ENCODE data around the gene TAF11L4. TPM values are rescaled to one million over a fixed set of nuclear protein-coding genes. Genes with fewer than 3 reads are reported as not detected.

TAF11L4 gene
- total and polyA plus RNA-seq, 9 of the 15 experiments (the other 6 are each of a cell fraction or from before 2014, with no cell fraction given) = not detected

DNA sequence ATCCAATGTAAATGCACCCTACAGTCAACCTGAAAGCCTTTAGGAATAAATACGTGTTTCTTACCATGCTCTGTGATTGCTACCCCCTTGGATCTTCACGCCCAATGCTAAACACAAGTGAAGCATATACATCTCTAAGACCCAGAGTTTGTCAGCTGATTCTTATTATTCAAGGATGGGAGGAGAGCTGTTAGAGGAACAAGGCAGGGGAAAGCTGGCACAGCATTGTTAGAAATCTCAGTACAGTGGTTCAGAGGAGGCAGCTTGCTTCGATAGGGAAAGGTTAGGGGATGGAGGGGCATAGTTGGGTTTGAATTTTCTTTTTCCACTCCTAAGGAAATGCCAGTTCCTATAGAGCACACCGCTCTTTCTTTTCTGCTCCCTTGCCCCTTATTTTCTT lies 40.2 kb upstream of the TAF11L4 start:
- Histone ChIP-seq H3K36me3 (ENCODE audit: control insufficient read depth, insufficient read depth, low read length) (no peaks in the 10 kb centered on the region), H3K4me3 (no peak overlapping the region), H2AFZ (ENCODE audit: low read depth, low read length) (no peak overlapping the region), H3K4me2 (ENCODE audit: insufficient read depth, low read length) (no peak overlapping the region), H3K27ac (ENCODE audit: extremely low read depth, low read depth, low read length) (no peak overlapping the region), H3K4me1 (replicated peaks in 1 of 2; ENCODE audit: control insufficient read depth in 2 of 2, insufficient read depth in 2 of 2, low read length in 2 of 2) (no peaks in the 10 kb centered on the region), H4K20me1 (replicated peaks; ENCODE audit: control insufficient read depth, insufficient read depth, low read length) (no peaks in the 10 kb centered on the region), H3K27me3 (ENCODE audit: control insufficient read depth in 2 of 2, insufficient read depth in 2 of 2, low read length in 2 of 2) (no peaks in the 10 kb centered on the region), H3K9me1 (ENCODE audit: control insufficient read depth, insufficient read depth, low read length) (no peaks in the 10 kb centered on the region), H3K9ac (ENCODE audit: insufficient read depth in 1 of 2, low read depth in 2 of 2, low read length in 2 of 2) (no peak overlapping the region), H3K9me3 (replicated peaks; ENCODE audit: control insufficient read depth, insufficient read depth, low read depth, low read length) (no peaks in the 10 kb centered on the region), H3K79me2 (ENCODE audit: control insufficient read depth, insufficient read depth, low read length) (no peaks in the 10 kb centered on the region)
- no peak for TF ChIP-seq ARHGAP35 (IDR thresholded peaks at IDR 0.05; ENCODE audit: partially characterized antibody)
- no peak for TF ChIP-seq SREBF1 (IDR thresholded peaks at IDR 0.05; ENCODE audit: borderline replicate concordance, low read depth, low read length)
- TF ChIP-seq, protein P1, sequence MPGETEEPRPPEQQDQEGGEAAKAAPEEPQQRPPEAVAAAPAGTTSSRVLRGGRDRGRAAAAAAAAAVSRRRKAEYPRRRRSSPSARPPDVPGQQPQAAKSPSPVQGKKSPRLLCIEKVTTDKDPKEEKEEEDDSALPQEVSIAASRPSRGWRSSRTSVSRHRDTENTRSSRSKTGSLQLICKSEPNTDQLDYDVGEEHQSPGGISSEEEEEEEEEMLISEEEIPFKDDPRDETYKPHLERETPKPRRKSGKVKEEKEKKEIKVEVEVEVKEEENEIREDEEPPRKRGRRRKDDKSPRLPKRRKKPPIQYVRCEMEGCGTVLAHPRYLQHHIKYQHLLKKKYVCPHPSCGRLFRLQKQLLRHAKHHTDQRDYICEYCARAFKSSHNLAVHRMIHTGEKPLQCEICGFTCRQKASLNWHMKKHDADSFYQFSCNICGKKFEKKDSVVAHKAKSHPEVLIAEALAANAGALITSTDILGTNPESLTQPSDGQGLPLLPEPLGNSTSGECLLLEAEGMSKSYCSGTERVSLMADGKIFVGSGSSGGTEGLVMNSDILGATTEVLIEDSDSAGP (CRISPR knock-in tag; IDR thresholded peaks at IDR 0.05) = no peak
- TF ChIP-seq, protein P2, sequence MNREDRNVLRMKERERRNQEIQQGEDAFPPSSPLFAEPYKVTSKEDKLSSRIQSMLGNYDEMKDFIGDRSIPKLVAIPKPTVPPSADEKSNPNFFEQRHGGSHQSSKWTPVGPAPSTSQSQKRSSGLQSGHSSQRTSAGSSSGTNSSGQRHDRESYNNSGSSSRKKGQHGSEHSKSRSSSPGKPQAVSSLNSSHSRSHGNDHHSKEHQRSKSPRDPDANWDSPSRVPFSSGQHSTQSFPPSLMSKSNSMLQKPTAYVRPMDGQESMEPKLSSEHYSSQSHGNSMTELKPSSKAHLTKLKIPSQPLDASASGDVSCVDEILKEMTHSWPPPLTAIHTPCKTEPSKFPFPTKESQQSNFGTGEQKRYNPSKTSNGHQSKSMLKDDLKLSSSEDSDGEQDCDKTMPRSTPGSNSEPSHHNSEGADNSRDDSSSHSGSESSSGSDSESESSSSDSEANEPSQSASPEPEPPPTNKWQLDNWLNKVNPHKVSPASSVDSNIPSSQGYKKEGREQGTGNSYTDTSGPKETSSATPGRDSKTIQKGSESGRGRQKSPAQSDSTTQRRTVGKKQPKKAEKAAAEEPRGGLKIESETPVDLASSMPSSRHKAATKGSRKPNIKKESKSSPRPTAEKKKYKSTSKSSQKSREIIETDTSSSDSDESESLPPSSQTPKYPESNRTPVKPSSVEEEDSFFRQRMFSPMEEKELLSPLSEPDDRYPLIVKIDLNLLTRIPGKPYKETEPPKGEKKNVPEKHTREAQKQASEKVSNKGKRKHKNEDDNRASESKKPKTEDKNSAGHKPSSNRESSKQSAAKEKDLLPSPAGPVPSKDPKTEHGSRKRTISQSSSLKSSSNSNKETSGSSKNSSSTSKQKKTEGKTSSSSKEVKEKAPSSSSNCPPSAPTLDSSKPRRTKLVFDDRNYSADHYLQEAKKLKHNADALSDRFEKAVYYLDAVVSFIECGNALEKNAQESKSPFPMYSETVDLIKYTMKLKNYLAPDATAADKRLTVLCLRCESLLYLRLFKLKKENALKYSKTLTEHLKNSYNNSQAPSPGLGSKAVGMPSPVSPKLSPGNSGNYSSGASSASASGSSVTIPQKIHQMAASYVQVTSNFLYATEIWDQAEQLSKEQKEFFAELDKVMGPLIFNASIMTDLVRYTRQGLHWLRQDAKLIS (CRISPR knock-in tag; IDR thresholded peaks at IDR 0.05) = no peak
- TF ChIP-seq HDAC3 (IDR thresholded peaks at IDR 0.05; ENCODE audit: borderline replicate concordance, partially characterized antibody) = no peak
- no peak for TF ChIP-seq U2AF2 (optimal IDR thresholded peaks at IDR 0.05; ENCODE audit: low read depth, low read length)
- no peak for TF ChIP-seq SMARCB1 (IDR thresholded peaks at IDR 0.05; ENCODE audit: insufficient read length, low read depth)
- TF ChIP-seq ELF4 (CRISPR knock-in tag; IDR thresholded peaks at IDR 0.05) = no peak
- TF ChIP-seq, protein P3, sequence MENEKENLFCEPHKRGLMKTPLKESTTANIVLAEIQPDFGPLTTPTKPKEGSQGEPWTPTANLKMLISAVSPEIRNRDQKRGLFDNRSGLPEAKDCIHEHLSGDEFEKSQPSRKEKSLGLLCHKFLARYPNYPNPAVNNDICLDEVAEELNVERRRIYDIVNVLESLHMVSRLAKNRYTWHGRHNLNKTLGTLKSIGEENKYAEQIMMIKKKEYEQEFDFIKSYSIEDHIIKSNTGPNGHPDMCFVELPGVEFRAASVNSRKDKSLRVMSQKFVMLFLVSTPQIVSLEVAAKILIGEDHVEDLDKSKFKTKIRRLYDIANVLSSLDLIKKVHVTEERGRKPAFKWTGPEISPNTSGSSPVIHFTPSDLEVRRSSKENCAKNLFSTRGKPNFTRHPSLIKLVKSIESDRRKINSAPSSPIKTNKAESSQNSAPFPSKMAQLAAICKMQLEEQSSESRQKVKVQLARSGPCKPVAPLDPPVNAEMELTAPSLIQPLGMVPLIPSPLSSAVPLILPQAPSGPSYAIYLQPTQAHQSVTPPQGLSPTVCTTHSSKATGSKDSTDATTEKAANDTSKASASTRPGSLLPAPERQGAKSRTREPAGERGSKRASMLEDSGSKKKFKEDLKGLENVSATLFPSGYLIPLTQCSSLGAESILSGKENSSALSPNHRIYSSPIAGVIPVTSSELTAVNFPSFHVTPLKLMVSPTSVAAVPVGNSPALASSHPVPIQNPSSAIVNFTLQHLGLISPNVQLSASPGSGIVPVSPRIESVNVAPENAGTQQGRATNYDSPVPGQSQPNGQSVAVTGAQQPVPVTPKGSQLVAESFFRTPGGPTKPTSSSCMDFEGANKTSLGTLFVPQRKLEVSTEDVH (IDR thresholded peaks at IDR 0.05; ENCODE audit: low read depth, partially characterized antibody) = no peak
- TF ChIP-seq ZNF785 (CRISPR knock-in tag; IDR thresholded peaks at IDR 0.05) = no peak
- no peak for TF ChIP-seq FOXJ2 (tag; IDR thresholded peaks at IDR 0.05)
- no peak for TF ChIP-seq ZNF143 (CRISPR knock-in tag; IDR thresholded peaks at IDR 0.05)
- CTCF ChIA-PET (ENCODE audit: low intra/inter-chr PET ratio) = no interaction called here
- intact Hi-C loops (cut with micrococcal nuclease) = no loop called here
- 0% methylated on average over 4 of the region's 4 CpGs for WGBS (ENCODE audit: insufficient coverage, low coverage, missing lambda C conversion rate)
- no peak for ATAC-seq
- no peak for DNase-seq (ENCODE audit: extremely low read depth in 1 of 4, low spot score in 3 of 4)
- POLR2A ChIA-PET = no interaction called here
- in situ Hi-C loops (cut with MboI) = loop anchor here (10.0 to 25.0 kb wide), 2 partner anchors 113 to 831 kb away; partner anchors contain the start of genes TAF11L10, TAF11L8 and TAF11L9
- FAIRE-seq = peak; percentile 57
- BruUV-seq (replicated peaks) = no TSS peak

All from K562 (cell line).